NCI-H1930 (cell line): ENCODE measurements around the gene MS4A10.
"Not testable (repeated sequence)": the region's sequence is repeated elsewhere in the genome, so short reads cannot be mapped to it uniquely, and the experiment has no call there.

ENCODE experiments used
- DNase-seq, 2 experiments: peaks; one replicate each; lab custom pipeline; 2025; lab: John Stamatoyannopoulos, UW

Gene MS4A10

GRCh38 chr11:60786811-60787567, 1.9 kb downstream of the MS4A10 start:
- no peak for DNase-seq

GRCh38 chr11:60788401-60789125, 3.4 kb downstream of the MS4A10 start:
- DNase-seq: no peak

GRCh38 chr11:60790726-60791125, 5.6 kb downstream of the MS4A10 start:
- DNase-seq: no peak

GRCh38 chr11:60791153-60791933, 6.2 kb downstream of the MS4A10 start:
- no peak for DNase-seq

- no peak for DNase-seq
Observed at GRCh38 chr11:60792521-60792920, 7.4 kb downstream of the MS4A10 start.

- no peak for DNase-seq
Observed at GRCh38 chr11:60795291-60795690, 10.2 kb downstream of the MS4A10 start.

GRCh38 chr11:60797846-60798630, 12.9 kb downstream of the MS4A10 start:
- DNase-seq: no peak

- no peak for DNase-seq
Observed at GRCh38 chr11:60798631-60799030, 13.5 kb downstream of the MS4A10 start.

GRCh38 chr11:60801194-60801593, 16.1 kb downstream of the MS4A10 start:
- no peak for DNase-seq

- DNase-seq: no peak
Observed at GRCh38 chr11:60803273-60803936, 18.3 kb downstream of the MS4A10 start.

- DNase-seq: no peak
Observed at GRCh38 chr11:60809249-60809648, 24.1 kb downstream of the MS4A10 start.

GRCh38 chr11:60809691-60810090, 24.6 kb downstream of the MS4A10 start:
- DNase-seq: no peak

GRCh38 chr11:60810151-60810550, 25.0 kb downstream of the MS4A10 start:
- no peak for DNase-seq

GRCh38 chr11:60810569-60810968, 25.4 kb downstream of the MS4A10 start:
- DNase-seq: no peak

GRCh38 chr11:60813324-60813723, 28.2 kb downstream of the MS4A10 start:
- no peak for DNase-seq

GRCh38 chr11:60814112-60814511, 29.0 kb downstream of the MS4A10 start:
- no peak for DNase-seq

- DNase-seq: no peak
Observed at GRCh38 chr11:60816590-60817157, 31.5 kb downstream of the MS4A10 start.

GRCh38 chr11:60818057-60818456, 32.9 kb downstream of the MS4A10 start:
- DNase-seq: no peak

- no peak for DNase-seq
Observed at GRCh38 chr11:60821827-60822599, 36.9 kb downstream of the MS4A10 start.

GRCh38 chr11:60823745-60824306, 38.7 kb downstream of the MS4A10 start:
- DNase-seq: not testable (repeated sequence)
